RCC 7860 (cell line): Measurements from ENCODE around the gene SLC4A5.

Source experiments
- DNase-seq: peaks from one replicate; pipeline ENCODE4 v3.0.0-alpha.2; 2015; ENCODE audit warnings: low spot score
- FAIRE-seq: peaks from 2 replicates; lab custom pipeline; 2012; peaks lifted over from hg19 to GRCh38; lab: Jason Lieb, UNC

Gene SLC4A5

DNA sequence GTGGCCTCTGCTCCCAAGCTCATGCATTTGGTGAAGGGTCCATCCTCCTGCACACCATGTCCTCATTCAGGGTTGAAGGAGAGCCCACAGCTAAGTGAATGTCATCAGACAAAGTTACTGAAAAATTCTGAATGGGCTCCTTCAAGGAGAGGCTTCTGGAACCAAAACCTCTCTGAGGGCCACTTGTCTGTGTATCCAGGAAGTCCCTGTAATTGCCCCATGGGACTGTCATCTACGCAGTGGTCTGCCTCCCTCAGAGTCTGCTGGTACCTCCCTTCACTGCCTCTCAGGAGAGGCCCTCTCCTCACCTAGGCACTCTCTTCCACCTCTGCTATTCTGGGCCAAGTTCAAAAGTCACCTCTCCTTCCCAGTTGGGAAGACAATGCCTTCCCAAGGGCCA is 68.0 kb downstream of the SLC4A5 start:
- DNase-seq (no peak), FAIRE-seq (no peak)

DNA sequence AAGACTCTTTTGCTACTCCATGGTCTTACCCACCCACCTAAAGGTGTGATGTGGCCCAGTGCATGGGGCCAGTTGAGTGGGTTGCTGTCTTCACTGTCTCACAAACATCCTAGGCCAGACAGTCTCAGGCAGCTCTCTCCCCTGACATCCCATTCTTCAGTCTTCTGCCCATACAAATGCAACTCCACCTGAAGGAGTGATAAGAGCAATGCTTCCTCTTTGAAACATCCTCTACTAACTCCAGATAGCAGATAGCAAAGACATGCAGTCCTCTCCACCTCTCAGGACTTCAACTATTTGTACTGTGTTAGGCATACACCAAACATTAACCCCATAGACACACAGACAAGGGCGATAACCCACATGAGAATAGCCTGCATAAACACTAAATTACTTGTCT is 73.5 kb downstream of the SLC4A5 start:
- no peak for DNase-seq
- FAIRE-seq: no peak

DNA sequence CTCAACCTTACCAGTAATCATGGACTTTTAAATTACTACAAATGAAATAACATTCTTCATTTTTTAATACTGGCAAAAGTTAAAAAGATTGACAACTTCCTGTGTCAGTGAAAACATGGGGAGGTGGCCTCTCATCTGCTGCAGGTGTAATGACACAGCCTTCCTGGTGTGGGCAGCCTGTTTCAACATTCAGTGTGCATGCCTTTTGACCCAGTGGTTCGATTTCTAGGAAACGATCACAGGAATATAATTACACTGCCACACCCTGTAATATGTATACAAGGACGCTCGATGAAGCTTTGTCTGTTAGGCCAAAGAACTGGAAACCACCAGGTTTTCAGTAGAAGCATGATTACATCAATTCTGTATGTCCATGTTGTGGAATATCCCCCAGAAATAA is 76.1 kb downstream of the SLC4A5 start:
- DNase-seq (no peak), FAIRE-seq (no peak)

GRCh38 chr2:74264281-74264680 is 78.9 kb downstream of the SLC4A5 start:
- no peak for DNase-seq
- no peak for FAIRE-seq

- DNase-seq (no peak), FAIRE-seq (no peak)
These were observed 80.5 kb downstream of the SLC4A5 start for GRCh38 chr2:74262681-74263080.

DNA sequence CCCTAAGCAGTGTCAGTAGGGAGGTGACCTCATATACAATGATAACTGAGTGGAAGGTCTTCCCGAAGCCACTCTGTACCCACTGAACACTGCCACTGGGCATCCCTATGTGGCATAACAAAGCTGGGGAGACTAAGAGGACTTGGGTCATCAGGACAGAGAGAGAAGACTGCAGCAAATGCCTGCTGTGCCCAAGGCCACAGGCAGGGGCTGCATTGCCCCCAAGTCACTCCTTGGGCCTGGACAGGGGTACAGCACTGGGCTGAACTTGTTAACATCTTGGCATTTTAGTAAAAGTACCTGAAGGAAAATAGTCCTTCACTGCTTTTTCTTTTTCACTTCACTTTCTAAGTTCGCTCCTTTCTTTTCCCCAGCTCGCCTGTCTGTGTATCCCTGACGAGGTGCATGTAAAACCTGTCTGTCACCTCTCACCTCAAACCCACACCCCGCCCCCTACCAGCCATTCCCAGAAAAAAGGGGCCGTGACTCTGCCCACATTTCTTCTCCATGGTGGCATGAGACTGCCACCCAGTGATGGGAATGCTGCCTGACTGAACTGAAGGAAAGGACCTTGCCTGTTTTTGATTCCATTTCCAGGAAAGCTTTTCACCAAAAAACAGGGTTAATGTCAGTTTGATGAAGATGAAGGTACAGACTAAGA is 81.9 kb downstream of the SLC4A5 start:
- FAIRE-seq: no peak
- DNase-seq: peak; percentile 27

- DNase-seq (no peak), FAIRE-seq (no peak)
These were observed 82.7 kb downstream of the SLC4A5 start for GRCh38 chr2:74260495-74260894.

GRCh38 chr2:74259733-74260132 is 83.5 kb downstream of the SLC4A5 start:
- DNase-seq (no peak), FAIRE-seq (no peak)

DNA sequence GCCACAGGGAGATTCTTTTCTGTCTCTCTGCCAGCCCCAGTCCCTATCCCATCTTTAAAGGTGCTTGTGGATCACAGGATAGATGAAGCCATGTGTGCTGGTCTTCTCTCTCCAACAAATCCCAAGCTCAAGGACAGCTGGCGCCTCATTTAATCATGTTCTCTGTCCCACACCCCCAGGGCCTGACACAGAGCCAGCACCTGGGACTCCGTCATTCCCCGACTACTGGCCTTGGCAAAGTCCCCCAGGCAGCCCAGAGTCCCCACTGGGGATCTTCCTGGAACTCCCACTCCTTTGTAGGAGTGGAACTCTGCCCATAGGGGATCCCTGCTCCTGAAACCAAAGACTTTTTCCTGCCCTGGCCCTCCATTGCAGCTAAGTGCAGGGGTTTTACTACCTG is 84.0 kb downstream of the SLC4A5 start:
- FAIRE-seq (no peak), DNase-seq (no peak)

DNA sequence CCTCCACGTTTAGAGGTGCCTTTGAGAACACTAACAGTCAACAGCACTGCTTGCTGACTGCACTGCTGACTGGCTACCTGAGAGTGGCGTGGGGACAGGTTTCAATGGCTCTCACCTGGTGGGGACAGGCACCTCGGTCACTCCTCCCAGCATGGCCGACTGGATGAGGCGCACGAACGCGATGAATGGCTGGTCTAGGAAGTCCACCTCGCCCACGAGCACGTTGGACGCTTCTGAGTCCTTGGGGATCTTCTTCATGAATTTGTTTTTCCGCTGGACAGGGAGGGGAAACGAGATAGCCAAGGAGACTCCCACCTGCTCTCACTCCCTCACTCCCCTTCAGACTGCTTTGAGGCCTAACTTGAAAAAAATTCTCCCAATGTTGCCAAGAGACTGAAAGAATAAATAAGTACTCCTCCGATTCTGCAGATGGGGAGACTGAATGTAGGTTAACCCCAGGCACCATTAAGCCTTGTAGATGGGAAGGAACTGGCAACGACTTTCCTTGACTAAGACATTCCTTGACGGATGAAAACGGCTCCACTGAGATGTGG is 87.5 kb downstream of the SLC4A5 start:
- FAIRE-seq: no peak
- DNase-seq: no peak

GRCh38 chr2:74253971-74254310 is 89.3 kb downstream of the SLC4A5 start:
- no peak for FAIRE-seq
- no peak for DNase-seq

GRCh38 chr2:74253306-74253970 is 89.8 kb downstream of the SLC4A5 start:
- FAIRE-seq (no peak), DNase-seq (no peak)

DNA sequence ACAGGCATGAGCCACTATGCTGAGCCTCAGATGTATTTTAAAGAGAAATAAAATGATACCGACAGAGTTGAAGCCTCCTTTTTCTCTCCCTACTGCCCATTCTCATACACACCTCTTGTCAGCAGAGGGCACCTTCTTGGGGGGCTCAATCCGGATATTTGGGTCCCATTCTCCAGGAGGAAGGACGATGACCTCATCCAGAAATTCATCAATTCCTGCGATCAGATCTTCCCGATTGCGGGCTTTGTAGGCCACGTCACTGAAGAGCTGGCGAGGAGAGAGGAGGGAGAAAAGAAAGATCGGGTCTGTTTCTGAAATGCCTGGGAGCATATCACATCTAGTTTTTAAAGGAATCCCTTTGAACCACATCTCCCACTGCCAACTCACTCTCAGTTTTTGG is 90.4 kb downstream of the SLC4A5 start:
- DNase-seq (no peak), FAIRE-seq (no peak)

DNA sequence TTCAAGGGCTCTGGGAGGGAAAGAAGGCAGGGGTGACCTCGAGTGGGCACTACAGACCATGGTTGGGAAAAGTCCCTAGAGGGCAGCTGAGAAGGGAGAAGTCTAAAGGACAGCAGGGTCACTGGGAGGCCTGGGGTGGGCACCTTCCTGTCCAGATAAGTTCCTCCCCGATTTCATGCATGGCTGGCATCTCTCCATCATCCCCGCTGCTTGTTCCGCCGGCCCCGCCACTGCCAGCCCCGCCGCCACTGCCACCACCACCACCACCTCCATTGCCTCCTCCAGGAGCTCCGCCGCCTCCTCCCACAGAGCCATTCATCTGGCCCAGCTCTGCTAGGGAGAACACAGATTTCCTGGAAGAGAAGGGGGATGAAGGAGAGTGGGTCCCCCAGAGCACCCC is 91.2 kb downstream of the SLC4A5 start:
- FAIRE-seq (no peak), DNase-seq (no peak)

- DNase-seq (peak; percentile 28), FAIRE-seq (peak; percentile 37)
These were observed 93.0 kb downstream of the SLC4A5 start for GRCh38 chr2:74250189-74250631.

DNA sequence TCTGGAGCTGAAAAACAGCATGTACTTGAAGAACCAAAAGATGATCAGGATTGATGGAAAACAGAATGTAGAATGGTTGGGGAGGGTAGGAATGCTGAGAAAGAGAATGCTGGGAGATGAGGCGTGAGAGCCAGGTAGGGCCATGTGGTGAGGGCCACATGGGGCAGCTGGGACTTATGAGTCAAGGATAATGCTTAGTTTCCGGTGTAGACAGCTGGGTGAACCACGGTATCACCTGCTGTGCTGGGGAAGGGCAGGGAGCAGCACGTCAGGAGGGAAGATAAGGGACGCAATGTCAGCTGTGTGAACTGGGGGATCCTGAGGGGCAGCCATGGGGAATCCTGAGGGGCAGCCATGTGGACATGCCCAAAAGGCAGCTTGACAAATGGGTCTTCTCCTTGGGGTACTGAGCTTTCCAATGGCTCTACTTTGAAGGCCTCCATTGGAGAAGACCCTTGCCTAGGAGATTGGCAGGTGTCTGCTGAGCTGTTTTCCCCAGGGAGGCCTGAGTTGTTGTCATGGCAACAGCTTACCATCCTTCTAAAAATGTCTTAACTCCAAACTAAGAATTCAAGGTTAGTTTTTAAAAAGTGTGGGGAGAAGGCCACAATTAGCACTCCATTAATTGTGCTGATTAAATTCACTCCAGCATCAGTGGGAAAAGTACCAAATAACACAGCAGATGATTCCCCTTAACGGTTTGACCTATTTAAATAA is 93.7 kb downstream of the SLC4A5 start:
- FAIRE-seq (no peak), DNase-seq (no peak)

DNA sequence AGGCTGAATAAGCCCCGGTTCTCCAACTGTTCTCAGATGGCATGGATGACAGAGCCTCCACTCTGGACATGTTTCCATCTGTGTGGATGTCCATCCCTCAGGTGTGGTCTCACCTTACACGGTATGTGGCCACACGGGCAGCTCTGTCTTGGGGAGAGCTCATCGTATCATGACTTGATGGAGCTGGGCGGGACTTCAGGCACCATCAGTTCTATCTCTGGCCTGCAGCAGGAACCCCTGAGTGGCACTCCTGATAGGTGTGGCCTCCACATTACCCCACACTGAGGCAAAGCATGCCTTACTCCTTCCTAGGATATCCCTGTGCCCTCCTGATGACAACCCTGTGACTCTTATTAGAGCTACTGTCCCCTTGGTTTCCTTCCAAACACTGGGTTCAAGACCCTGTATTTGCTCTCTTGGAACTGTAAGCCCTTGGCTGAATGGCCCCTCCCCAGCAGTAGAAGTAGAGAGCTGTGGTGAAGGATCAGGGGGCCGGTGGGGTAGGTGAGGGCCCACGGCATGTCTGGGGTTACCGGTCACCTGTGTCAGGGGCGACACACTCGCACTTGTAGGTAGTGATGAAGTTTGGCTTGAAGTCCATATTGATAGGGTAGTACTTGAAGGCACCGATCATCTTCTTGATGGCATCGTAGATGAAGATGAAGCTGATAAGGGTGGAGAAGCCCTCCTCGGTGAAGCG is 96.6 kb downstream of the SLC4A5 start:
- no peak for FAIRE-seq

GRCh38 chr2:74244286-74244685 is 98.9 kb downstream of the SLC4A5 start:
- DNase-seq (no peak), FAIRE-seq (no peak)

More for the DNA sequence above, 96.6 kb downstream of the SLC4A5 start:
- no peak for DNase-seq

DNA sequence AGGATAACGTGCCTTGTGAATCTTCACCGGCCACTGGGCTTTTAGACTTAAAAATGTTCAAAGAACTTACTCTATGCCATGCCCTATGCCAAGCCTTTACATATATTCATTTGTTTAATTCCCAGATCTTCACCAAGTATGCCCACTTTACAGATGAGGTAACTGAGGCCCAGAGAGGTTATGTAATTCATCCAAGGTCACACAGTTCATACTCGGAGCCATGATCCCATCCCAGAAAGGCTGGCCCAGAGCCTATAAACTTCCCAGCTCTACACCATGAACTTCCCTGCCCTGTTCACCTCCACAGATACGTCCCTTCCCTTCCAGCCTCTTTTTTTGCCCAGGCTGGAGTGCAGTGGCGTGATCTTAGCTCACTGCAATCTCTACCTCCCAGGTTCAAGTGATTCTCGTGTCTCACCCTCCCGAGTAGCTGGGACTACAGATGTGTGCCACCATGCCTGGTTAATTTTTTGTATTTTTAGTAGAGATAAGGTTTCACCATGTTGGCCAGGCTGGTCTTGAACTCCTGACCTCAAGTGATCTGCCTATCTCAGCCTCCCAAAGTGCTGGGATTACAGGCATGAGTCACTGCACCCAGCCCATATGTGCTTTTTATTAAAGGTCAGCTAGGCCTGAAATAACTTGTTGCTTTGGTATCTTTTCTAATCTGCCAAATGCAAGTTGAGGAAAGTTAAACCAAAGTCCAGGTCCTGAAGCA is 100.7 kb downstream of the SLC4A5 start:
- DNase-seq: no peak
- no peak for FAIRE-seq

DNA sequence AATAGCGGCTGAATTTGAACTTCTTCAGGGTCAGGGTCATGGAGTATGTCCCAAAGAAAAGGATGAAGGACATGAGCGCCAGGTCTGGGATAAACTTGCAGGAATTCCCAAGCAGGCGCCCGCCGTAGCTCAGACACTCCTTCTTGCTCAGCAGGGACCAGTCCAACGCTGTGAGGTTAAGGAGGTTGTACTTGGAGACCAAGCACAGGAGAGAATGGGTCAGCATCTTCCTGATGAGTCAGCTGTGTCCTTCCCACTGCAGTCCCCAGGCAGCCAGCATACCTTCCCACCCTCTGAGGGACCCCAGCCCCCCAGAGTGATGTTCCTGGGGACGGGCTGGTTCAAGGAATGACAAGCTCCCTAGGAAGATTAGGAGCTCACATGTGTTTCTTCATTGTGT is 103.9 kb downstream of the SLC4A5 start:
- no peak for DNase-seq
- no peak for FAIRE-seq

- no peak for DNase-seq
- no peak for FAIRE-seq
These were observed 104.3 kb downstream of the SLC4A5 start for GRCh38 chr2:74238879-74239278.
